Karpas-422 (cell line): ENCODE results near the gene SEC16A. TPM values are rescaled to one million over a fixed set of nuclear protein-coding genes. Genes with fewer than 3 reads are reported as not detected.

Experiments
- DNase-seq: peaks from one replicate; pipeline ENCODE4 v3.0.0-alpha.2; 2015
- H2AFZ ChIP-seq: fragments of 200-600 bp; sonication (generic); 2 replicates; pipeline ENCODE4 v1.6.1; 2014; ENCODE audit warnings: antibody characterized with exemption, low read length, mixed read lengths
- H3K27ac ChIP-seq: fragments of 200-600 bp; sonication (generic); 2 replicates; pipeline ENCODE4 v1.5.1; 2014; ENCODE audit warnings: mild to moderate bottlenecking, low read length, moderate library complexity
- H3K27me3 ChIP-seq: fragments of 200-600 bp; sonication (generic); 2 replicates; pipeline ENCODE4 v1.6.1; 2014; ENCODE audit warnings: low read length, mixed read lengths
- H3K36me3 ChIP-seq: fragments of 200-600 bp; sonication (generic); 2 replicates; pipeline ENCODE4 v1.6.1; 2014; ENCODE audit warnings: low read length, mixed read lengths; ENCODE audit not compliant: insufficient read depth
- H3K4me1 ChIP-seq: fragments of 200-600 bp; sonication (generic); 2 replicates; pipeline ENCODE4 v1.6.1; 2014; ENCODE audit warnings: mild to moderate bottlenecking, low read length, mixed read lengths
- H3K4me2 ChIP-seq: fragments of 200-600 bp; sonication (generic); 2 replicates; pipeline ENCODE4 v1.6.1; 2014; ENCODE audit warnings: low read length, low read depth, mild to moderate bottlenecking; ENCODE audit not compliant: poor library complexity, severe bottlenecking
- H3K4me3 ChIP-seq: fragments of 200-600 bp; sonication (generic); 2 replicates; pipeline ENCODE4 v1.5.1; 2014; ENCODE audit warnings: mild to moderate bottlenecking, antibody characterized with exemption, low read length, mixed read lengths
- H3K79me2 ChIP-seq: fragments of 200-600 bp; sonication (generic); 2 replicates; pipeline ENCODE4 v1.6.1; 2014; ENCODE audit warnings: mild to moderate bottlenecking, low read length, mixed read lengths
- H3K9ac ChIP-seq: fragments of 200-600 bp; sonication (generic); 2 replicates; pipeline ENCODE4 v1.6.0; 2014; ENCODE audit warnings: low read length
- H3K9me2 ChIP-seq: fragments of 200-600 bp; sonication (generic), shearing (Covaris generic); replicated peaks from 2 replicates; pipeline ENCODE4 v1.6.0; 2014; ENCODE audit warnings: mild to moderate bottlenecking, low read length, moderate library complexity; ENCODE audit not compliant: insufficient read depth
- H3K9me3 ChIP-seq: fragments of 300-700, 200-600 bp; sonication (generic); 2 replicates; pipeline ENCODE4 v1.6.1; 2014; ENCODE audit warnings: low read length, mixed read lengths
- H4K20me1 ChIP-seq: fragments of 200-600 bp; sonication (generic); 2 replicates; pipeline ENCODE4 v1.6.1; 2014; ENCODE audit warnings: mild to moderate bottlenecking, antibody characterized with exemption, low read length, low read depth; ENCODE audit not compliant: insufficient read depth
- total RNA-seq: library from RNA; depleted of rRNA; stranded (reverse); fragments of >200 nt; shearing (Covaris generic); gene quantifications from 2 replicates; pipeline ENCODE4 v1.2.3, GENCODE V29; 2014; ENCODE audit warnings: low replicate concordance

Gene SEC16A
- total RNA-seq, 1 experiment from 2014 or later: 21.5 TPM

- Histone ChIP-seq H3K4me3 (no peak overlapping the region), H3K36me3 (no peaks in the 10 kb centered on the region), H3K4me2 (no peak overlapping the region), H3K79me2 (no peaks in the 10 kb centered on the region), H3K9me2 (no peaks in the 10 kb centered on the region), H3K9ac (no peak overlapping the region), H3K4me1 (no peaks in the 10 kb centered on the region), H4K20me1 (0 out of 2 replicates have a peak, but pooled peaks cover 5% of the 10 kb centered on the region), H3K27ac (no peak overlapping the region), H3K27me3 (no peaks in the 10 kb centered on the region), H2AFZ (no peak overlapping the region), H3K9me3 (no peaks in the 10 kb centered on the region)
- DNase-seq: no peak
These were observed 31.3 kb upstream of the SEC16A start for GRCh38 chr9:136514022-136514714.

DNA sequence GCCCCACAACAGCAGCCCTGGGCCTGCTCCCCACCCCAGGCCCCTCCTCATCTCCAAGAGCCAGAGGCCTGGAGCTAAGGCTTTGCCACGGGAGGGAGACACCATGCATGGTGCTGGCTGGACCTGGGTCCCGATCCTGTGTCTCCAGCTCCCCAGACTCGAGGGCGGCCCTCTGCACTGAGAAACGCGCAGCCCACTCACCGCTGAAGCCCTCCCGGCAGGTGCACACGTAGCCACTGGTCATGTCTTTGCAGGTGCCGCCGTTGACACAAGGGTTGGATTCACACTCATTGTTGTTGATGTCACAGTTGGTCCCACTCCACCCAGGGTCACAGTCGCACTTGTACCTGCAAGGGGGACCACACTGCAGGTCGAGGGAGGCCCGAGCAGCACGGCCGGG, 30.4 kb upstream of the SEC16A start:
- H2AFZ ChIP-seq: no peak overlapping the region
- no peaks in the 10 kb centered on the region for H3K27me3 ChIP-seq
- no peaks in the 10 kb centered on the region for H3K9me3 ChIP-seq
- DNase-seq: no peak
- no peak overlapping the region for H3K9ac ChIP-seq
- H3K79me2 ChIP-seq: no peaks in the 10 kb centered on the region
- H3K4me1 ChIP-seq: no peaks in the 10 kb centered on the region
- H3K4me2 ChIP-seq: no peak overlapping the region
- H3K36me3 ChIP-seq: no peaks in the 10 kb centered on the region
- no peak overlapping the region for H3K27ac ChIP-seq
- 0 out of 2 replicates have a peak, but pooled peaks cover 5% of the 10 kb centered on the region for H4K20me1 ChIP-seq
- H3K9me2 ChIP-seq: no peaks in the 10 kb centered on the region
- H3K4me3 ChIP-seq: no peak overlapping the region

DNA sequence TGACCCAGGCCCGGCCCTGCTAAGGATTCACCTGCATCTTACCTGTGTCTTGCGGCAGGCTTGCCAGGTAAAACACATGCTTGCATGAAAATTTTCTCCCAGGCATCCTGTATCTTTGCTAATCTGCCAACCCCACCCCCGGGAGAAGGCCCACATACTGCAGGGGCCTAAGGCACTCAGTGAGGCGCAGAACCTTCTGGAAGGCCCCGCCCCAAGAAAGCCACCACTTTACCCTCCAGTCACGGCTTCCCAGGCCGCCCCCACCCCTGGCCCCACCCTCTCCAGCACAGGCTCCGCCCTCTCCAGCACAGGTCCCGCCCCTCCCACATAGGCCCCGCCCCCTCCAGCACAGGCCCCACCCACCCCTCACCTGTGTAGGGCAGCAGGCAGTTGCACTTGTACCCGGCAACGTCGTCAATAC, 29.8 kb upstream of the SEC16A start:
- Histone ChIP-seq H4K20me1 (0 out of 2 replicates have a peak, but pooled peaks cover 5% of the 10 kb centered on the region), H2AFZ (no peak overlapping the region), H3K79me2 (no peaks in the 10 kb centered on the region), H3K4me2 (no peak overlapping the region), H3K9me3 (no peaks in the 10 kb centered on the region), H3K36me3 (no peaks in the 10 kb centered on the region), H3K4me1 (no peaks in the 10 kb centered on the region), H3K27me3 (no peaks in the 10 kb centered on the region), H3K9ac (no peak overlapping the region), H3K27ac (no peak overlapping the region), H3K4me3 (no peak overlapping the region), H3K9me2 (no peaks in the 10 kb centered on the region)
- no peak for DNase-seq

DNA sequence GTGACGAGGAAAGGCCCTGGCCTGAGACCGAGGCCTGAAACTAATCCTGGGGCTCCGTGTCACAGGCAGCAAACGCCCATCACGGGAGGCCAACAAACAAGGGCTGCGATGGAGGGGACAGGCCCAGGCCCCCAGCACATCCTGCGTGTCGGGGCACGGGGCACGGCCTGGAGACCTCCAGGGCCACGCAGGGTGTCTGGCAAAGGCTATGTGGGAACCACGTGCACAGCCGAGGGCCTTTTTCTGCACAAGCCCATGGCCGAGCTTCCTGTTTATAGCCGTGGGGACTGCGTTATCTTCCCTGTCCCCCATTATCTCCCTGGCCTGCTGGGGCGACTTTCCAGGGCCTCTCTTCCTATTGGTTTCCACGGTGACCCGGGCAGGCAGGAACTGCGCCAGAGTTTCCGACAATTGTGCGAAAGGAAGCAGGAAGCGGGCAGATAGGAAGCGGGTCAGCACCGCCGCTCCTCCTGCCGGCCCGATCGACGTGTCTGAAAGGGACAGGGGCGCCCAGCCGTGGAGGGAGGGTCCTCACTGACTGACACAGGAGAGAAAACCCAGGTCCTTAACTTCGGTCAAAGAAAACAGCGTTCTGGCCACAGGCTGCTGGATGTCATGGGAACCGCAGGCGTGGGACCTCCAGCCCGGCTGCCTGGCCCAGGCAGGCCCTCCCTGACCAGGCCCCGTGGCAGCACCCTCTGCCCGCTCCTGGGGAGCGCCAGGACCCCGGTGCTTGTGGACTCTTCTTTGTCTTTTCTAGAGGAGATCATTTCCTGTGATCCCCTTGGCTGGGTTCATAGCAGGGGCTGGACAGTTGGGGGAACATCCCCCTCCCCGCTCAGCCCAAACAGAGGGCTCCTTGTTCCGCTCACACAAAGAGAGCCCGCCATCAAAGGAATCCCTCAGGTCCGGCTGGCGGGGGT, 29.1 kb upstream of the SEC16A start:
- no peak overlapping the region for H3K27ac ChIP-seq
- no peak overlapping the region for H3K4me3 ChIP-seq
- no peaks in the 10 kb centered on the region for H3K36me3 ChIP-seq
- H3K9me2 ChIP-seq: no peaks in the 10 kb centered on the region
- no peaks in the 10 kb centered on the region for H3K27me3 ChIP-seq
- no peak overlapping the region for H3K9ac ChIP-seq
- DNase-seq: no peak
- H4K20me1 ChIP-seq: 0 out of 2 replicates have a peak, but pooled peaks cover 5% of the 10 kb centered on the region
- H3K4me1 ChIP-seq: no peaks in the 10 kb centered on the region
- H2AFZ ChIP-seq: no peak overlapping the region
- no peaks in the 10 kb centered on the region for H3K9me3 ChIP-seq
- H3K4me2 ChIP-seq: no peak overlapping the region
- H3K79me2 ChIP-seq: no peaks in the 10 kb centered on the region

DNA sequence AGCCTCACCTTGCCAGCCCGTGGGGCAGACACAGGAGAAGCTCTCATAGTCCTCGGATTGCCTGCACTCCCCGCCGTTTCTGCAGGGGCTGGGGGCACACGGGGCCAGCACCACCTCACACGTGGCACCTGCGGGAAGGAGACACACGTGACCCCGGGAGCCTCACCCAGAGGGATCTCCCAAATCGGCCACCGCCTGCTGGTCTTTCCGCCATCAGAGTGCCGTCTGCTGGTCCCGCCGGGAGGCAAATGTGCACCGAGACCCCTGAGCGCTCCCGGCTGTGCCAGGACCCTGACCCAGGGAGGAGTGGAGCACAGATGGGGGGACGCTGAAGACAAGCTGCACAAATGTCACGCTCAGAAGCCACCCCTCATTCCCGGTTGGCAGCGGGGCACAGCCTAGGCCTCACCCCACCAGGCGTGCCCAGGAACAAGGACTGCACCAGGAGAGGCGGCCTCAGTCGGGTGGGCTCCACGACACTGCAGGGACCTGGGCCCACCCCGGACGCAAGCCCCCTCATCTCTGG, 28.4 kb upstream of the SEC16A start:
- 0 out of 2 replicates have a peak, but pooled peaks cover 5% of the 10 kb centered on the region for H4K20me1 ChIP-seq
- H3K4me1 ChIP-seq: no peaks in the 10 kb centered on the region
- no peak overlapping the region for H3K4me3 ChIP-seq
- no peak overlapping the region for H3K4me2 ChIP-seq
- H2AFZ ChIP-seq: no peak overlapping the region
- no peaks in the 10 kb centered on the region for H3K27me3 ChIP-seq
- H3K9me2 ChIP-seq: no peaks in the 10 kb centered on the region
- no peak overlapping the region for H3K27ac ChIP-seq
- H3K9ac ChIP-seq: no peak overlapping the region
- no peaks in the 10 kb centered on the region for H3K9me3 ChIP-seq
- no peaks in the 10 kb centered on the region for H3K36me3 ChIP-seq
- no peak for DNase-seq
- H3K79me2 ChIP-seq: no peaks in the 10 kb centered on the region

GRCh38 chr9:136510561-136510960, 27.7 kb upstream of the SEC16A start:
- no peaks in the 10 kb centered on the region for H3K9me3 ChIP-seq
- H3K36me3 ChIP-seq: no peaks in the 10 kb centered on the region

DNA sequence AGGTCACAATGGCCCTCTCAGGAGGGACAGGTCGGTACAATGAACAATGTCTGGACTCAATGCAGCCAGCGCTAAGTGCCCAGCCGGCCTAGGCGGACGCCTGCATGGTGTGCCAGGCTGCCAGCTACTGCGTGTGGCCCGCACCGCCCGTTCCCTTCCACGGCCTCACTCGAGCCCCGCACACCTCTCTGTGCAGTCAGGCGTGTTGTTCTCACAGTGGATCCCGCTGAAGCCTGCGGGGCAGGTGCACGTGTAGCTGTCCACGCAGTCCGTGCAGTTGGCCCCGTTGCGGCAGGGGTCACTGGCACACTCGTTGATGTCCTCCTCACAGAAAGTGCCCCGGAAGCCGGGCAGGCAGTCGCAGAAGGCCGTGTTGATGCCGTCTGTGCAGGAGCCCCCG, 26.7 kb upstream of the SEC16A start:
- Histone ChIP-seq H3K27ac (no peak overlapping the region), H3K4me1 (no peaks in the 10 kb centered on the region), H3K9me2 (no peaks in the 10 kb centered on the region), H3K79me2 (no peaks in the 10 kb centered on the region), H3K4me2 (no peak overlapping the region), H3K27me3 (no peaks in the 10 kb centered on the region), H4K20me1 (0 out of 2 replicates have a peak, but pooled peaks cover 1% of the 10 kb centered on the region), H3K36me3 (no peaks in the 10 kb centered on the region), H3K9ac (no peak overlapping the region), H3K4me3 (no peak overlapping the region), H3K9me3 (no peaks in the 10 kb centered on the region), H2AFZ (no peak overlapping the region)
- DNase-seq: no peak

More at GRCh38 chr9:136510561-136510960, 27.7 kb upstream of the SEC16A start:
- Histone ChIP-seq H3K27ac (no peak overlapping the region), H3K9ac (no peak overlapping the region), H4K20me1 (0 out of 2 replicates have a peak, but pooled peaks cover 5% of the 10 kb centered on the region), H3K4me2 (no peak overlapping the region), H2AFZ (no peak overlapping the region), H3K4me3 (no peak overlapping the region), H3K9me2 (no peaks in the 10 kb centered on the region), H3K27me3 (no peaks in the 10 kb centered on the region), H3K79me2 (no peaks in the 10 kb centered on the region), H3K4me1 (no peaks in the 10 kb centered on the region)
- DNase-seq: no peak
